ENCODE data around the gene STIP1. TPM values are rescaled to one million over a fixed set of nuclear protein-coding genes. Genes with fewer than 3 reads are reported as not detected.

Gene STIP1
- total RNA-seq, 1 donor from 2014 or later: 252 TPM

DNA sequence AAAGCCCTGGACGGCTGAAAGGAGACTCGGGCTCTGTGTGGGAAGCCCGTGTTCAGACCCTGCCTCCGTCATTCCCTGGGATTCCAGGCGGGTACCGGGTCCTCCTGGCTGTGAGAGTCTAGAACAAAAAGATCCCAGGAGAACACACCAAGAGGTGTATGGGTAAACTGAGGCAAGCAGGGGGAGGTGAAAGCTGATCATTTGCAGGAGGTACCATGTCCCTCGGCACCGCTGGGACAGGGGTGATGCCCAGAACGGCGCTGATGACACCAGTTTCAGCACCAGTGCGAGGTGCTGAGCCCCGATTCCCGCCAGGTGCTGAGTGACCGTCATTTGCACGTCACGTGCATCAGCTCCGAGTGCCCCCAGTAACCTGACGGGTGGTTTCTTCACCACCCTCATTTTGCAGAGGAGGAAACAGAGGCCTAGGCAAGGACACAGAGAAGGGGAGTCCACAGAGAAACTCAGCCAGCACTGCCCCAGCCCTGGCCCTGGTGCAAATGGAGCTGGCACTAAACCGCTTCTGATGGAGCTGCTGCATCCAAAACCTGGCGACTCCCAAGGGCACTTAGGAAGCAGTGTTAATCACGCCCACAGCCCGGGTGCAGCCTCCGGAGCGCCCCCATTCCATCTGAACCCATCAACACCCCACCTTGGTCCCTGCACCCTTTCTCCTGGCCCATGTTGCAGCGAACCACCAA lies 36.9 kb upstream of the STIP1 start:
- Histone ChIP-seq H3K4me2 (no peak overlapping the region), H3K36me3 (no peaks in the 10 kb centered on the region), H4K20me1 (ENCODE audit: low read depth) (peaks cover 12% of the 10 kb centered on the region), H3K27me3 (no peaks in the 10 kb centered on the region), H3K9me3 (ENCODE audit: low read depth) (no peaks in the 10 kb centered on the region), H3K4me1 (peaks cover 8% of the 10 kb centered on the region), H3K79me2 (ENCODE audit: low read depth) (no peaks in the 10 kb centered on the region), H3K9ac (no peak overlapping the region), H3K27ac (no peak overlapping the region), H3F3A (ENCODE audit: low read depth) (no peaks in the 10 kb centered on the region), H2AFZ (replicated peaks) (no peak overlapping the region), H3K4me3 (no peak overlapping the region)
- DNase-seq (ENCODE audit: low spot score): no peak
- H3K4me3 Mint-ChIP-seq: peak overlapping the region; percentile 9
- H3K27ac Mint-ChIP-seq: no peak overlapping the region
- TF ChIP-seq EZH2phosphoT487 (IDR thresholded peaks at IDR 0.05): no peak
- peak; percentile 1 for TF ChIP-seq CTCF (IDR thresholded peaks at IDR 0.05)
- TF ChIP-seq EZH2 (IDR thresholded peaks at IDR 0.05): no peak
- no peaks in the 10 kb centered on the region for H3K9me3 Mint-ChIP-seq
- peaks cover 18% of the 10 kb centered on the region for H3K27me3 Mint-ChIP-seq (ENCODE audit: insufficient read depth, low read depth)
- peaks cover 39% of the 10 kb centered on the region for H3K4me1 Mint-ChIP-seq
- H3K36me3 Mint-ChIP-seq: no peaks in the 10 kb centered on the region

- no peak for DNase-seq (ENCODE audit: low spot score)
- no peaks in the 10 kb centered on the region for H3K79me2 ChIP-seq (ENCODE audit: low read depth)
- no peaks in the 10 kb centered on the region for H3F3A ChIP-seq (ENCODE audit: low read depth)
- Mint-ChIP-seq H3K9me3 (no peaks in the 10 kb centered on the region), H3K27ac (peak overlapping the region; percentile 94), H3K4me3 (no peak overlapping the region), H3K27me3 (ENCODE audit: insufficient read depth, low read depth) (peaks cover 22% of the 10 kb centered on the region), H3K36me3 (no peaks in the 10 kb centered on the region), H3K4me1 (peaks cover 41% of the 10 kb centered on the region)
- H3K4me3 ChIP-seq: no peak overlapping the region
- no peak overlapping the region for H3K4me2 ChIP-seq
- H3K9ac ChIP-seq: no peak overlapping the region
- H4K20me1 ChIP-seq (ENCODE audit: low read depth): peaks cover 16% of the 10 kb centered on the region
- H3K4me1 ChIP-seq: peaks cover 8% of the 10 kb centered on the region
- H2AFZ ChIP-seq (replicated peaks): no peak overlapping the region
- H3K36me3 ChIP-seq: no peaks in the 10 kb centered on the region
- no peaks in the 10 kb centered on the region for H3K27me3 ChIP-seq
- H3K27ac ChIP-seq: no peak overlapping the region
- H3K9me3 ChIP-seq (ENCODE audit: low read depth): no peaks in the 10 kb centered on the region
- no peak for TF ChIP-seq CTCF (IDR thresholded peaks at IDR 0.05)
- TF ChIP-seq EZH2 (IDR thresholded peaks at IDR 0.05): no peak
These were observed 35.9 kb upstream of the STIP1 start for GRCh38 chr11:64150051-64150450.

GRCh38 chr11:64150481-64151239 lies 35.3 kb upstream of the STIP1 start:
- H3K79me2 ChIP-seq (ENCODE audit: low read depth): no peaks in the 10 kb centered on the region
- H3K27ac ChIP-seq: no peak overlapping the region
- no peaks in the 10 kb centered on the region for H3K27me3 ChIP-seq
- no peak for DNase-seq (ENCODE audit: low spot score)
- no peaks in the 10 kb centered on the region for H3K9me3 ChIP-seq (ENCODE audit: low read depth)
- peaks cover 8% of the 10 kb centered on the region for H3K4me1 ChIP-seq
- no peak overlapping the region for H3K4me3 ChIP-seq
- H3F3A ChIP-seq (ENCODE audit: low read depth): no peaks in the 10 kb centered on the region
- H4K20me1 ChIP-seq (ENCODE audit: low read depth): peaks cover 16% of the 10 kb centered on the region
- H3K9ac ChIP-seq: no peak overlapping the region
- Mint-ChIP-seq H3K27me3 (ENCODE audit: insufficient read depth, low read depth) (peaks cover 22% of the 10 kb centered on the region), H3K9me3 (no peaks in the 10 kb centered on the region), H3K4me3 (no peak overlapping the region), H3K4me1 (peaks cover 35% of the 10 kb centered on the region), H3K27ac (no peak overlapping the region), H3K36me3 (no peaks in the 10 kb centered on the region)
- H2AFZ ChIP-seq (replicated peaks): no peak overlapping the region
- no peak for TF ChIP-seq EZH2 (IDR thresholded peaks at IDR 0.05)
- TF ChIP-seq CTCF (IDR thresholded peaks at IDR 0.05): no peak
- no peak for TF ChIP-seq EZH2phosphoT487 (IDR thresholded peaks at IDR 0.05)
- H3K36me3 ChIP-seq: no peaks in the 10 kb centered on the region
- H3K4me2 ChIP-seq: no peak overlapping the region
